Endothelial cell of umbilical vein (primary cell): ENCODE measurements around the gene CXCR6. TPM values are rescaled to one million over a fixed set of nuclear protein-coding genes. Genes with fewer than 3 reads are reported as not detected.

Experiments used
- BruUV-seq: library from RNA; stranded (reverse); fragments of 400-500 nt; replicated peaks from 2 replicates; lab custom pipeline; 2021; lab: Mats Ljungman, UMichigan
- CTCF ChIA-PET: fragments of 300-600, 350-600 bp; sonication (Branson Sonifier 250); formaldehyde crosslinking; loops from one replicate; lab custom pipeline; 2021; ENCODE audit warnings: antibody characterized with exemption, inconsistent platforms; lab: Charles Lee
- POLR2A ChIA-PET: fragments of 300-600, 350-600 bp; sonication (Branson Sonifier 250); formaldehyde crosslinking; loops from one replicate; lab custom pipeline; 2021; ENCODE audit warnings: antibody characterized with exemption, inconsistent platforms; lab: Charles Lee
- DNase-seq: peaks from one replicate; pipeline ENCODE4 v3.0.0-alpha.2; 2011; ENCODE audit warnings: low read depth, low spot score
- FAIRE-seq: peaks from 2 replicates; lab custom pipeline; 2011; peaks lifted over from hg19 to GRCh38; lab: Jason Lieb, UNC
- H2AFZ ChIP-seq: 2 replicates; pipeline ENCODE4 v1.6.0; 2012; ENCODE audit warnings: low read depth, low read length, control low read depth, inconsistent platforms
- H3K27ac ChIP-seq: 2 replicates; pipeline ENCODE4 v1.5.1; 2011; ENCODE audit warnings: low read depth, mild to moderate bottlenecking, control low read depth, low read length, moderate library complexity; ENCODE audit not compliant: insufficient read depth
- H3K27me3 ChIP-seq, 2 experiments: 2 replicates each; pipeline versions ENCODE4 v1.6.0 to v1.6.1; 2011; ENCODE audit warnings: low read length in 2 of 2, mixed read lengths in 1 of 2; ENCODE audit not compliant: control insufficient read depth in 2 of 2, insufficient read depth in 2 of 2
- H3K36me3 ChIP-seq, 2 experiments: 2 replicates in 1 of 2; 3 replicates in 1 of 2; pipeline ENCODE4 v1.5.1; 2011; ENCODE audit warnings: low read length in 2 of 2, mild to moderate bottlenecking in 1 of 2, moderate library complexity in 1 of 2; ENCODE audit not compliant: control insufficient read depth in 2 of 2, insufficient read depth in 2 of 2; ENCODE audit errors: extremely low read depth in 1 of 2
- H3K4me1 ChIP-seq: 3 replicates; pipeline ENCODE4 v1.5.1; 2011; ENCODE audit warnings: mild to moderate bottlenecking, low read length; ENCODE audit not compliant: control insufficient read depth, insufficient read depth; ENCODE audit errors: extremely low read depth
- H3K4me2 ChIP-seq: 2 replicates; pipeline ENCODE4 v1.6.1; 2011; ENCODE audit warnings: low read length, control low read depth, mixed read lengths; ENCODE audit not compliant: insufficient read depth
- H3K4me3 ChIP-seq, 3 experiments: fragments of 200-600 bp in 1 of 3; sonication (generic), shearing (Covaris generic) in 1 of 3; replicated peaks in 1 of 3; 2 replicates each; pipeline ENCODE4 v1.5.1; 2011 to 2016; ENCODE audit warnings: control low read depth in 3 of 3, low read length in 3 of 3, mild to moderate bottlenecking in 2 of 3, inconsistent platforms in 1 of 3, low read depth in 1 of 3, moderate library complexity in 1 of 3; ENCODE audit not compliant: insufficient read depth in 1 of 3
- H3K79me2 ChIP-seq: 2 replicates; pipeline ENCODE4 v1.6.0; 2012; ENCODE audit warnings: low read length, inconsistent platforms; ENCODE audit not compliant: control insufficient read depth, insufficient read depth
- H3K9ac ChIP-seq: replicated peaks from 2 replicates; pipeline ENCODE3; 2011; ENCODE audit warnings: low read length, control low read depth; ENCODE audit not compliant: insufficient read depth; ENCODE audit errors: extremely low read depth
- H3K9me1 ChIP-seq: replicated peaks from 3 replicates; pipeline ENCODE4 v1.6.0; 2011; ENCODE audit warnings: mild to moderate bottlenecking, low read length; ENCODE audit not compliant: control insufficient read depth, insufficient read depth; ENCODE audit errors: extremely low read depth
- H3K9me3 ChIP-seq: replicated peaks from 2 replicates; pipeline ENCODE4 v1.5.1; 2012; ENCODE audit warnings: low read length, inconsistent platforms; ENCODE audit not compliant: control insufficient read depth, insufficient read depth
- H4K20me1 ChIP-seq: replicated peaks from 2 replicates; pipeline ENCODE3; 2011; ENCODE audit warnings: mild to moderate bottlenecking, low read length; ENCODE audit not compliant: control insufficient read depth, insufficient read depth; ENCODE audit errors: extremely low read depth
- EZH2 ChIP-seq: IDR thresholded peaks from 2 replicates; pipeline ENCODE4 v1.6.1; 2012; ENCODE audit warnings: borderline replicate concordance, low read depth, mild to moderate bottlenecking, moderate library complexity, low read length, inconsistent platforms; ENCODE audit not compliant: severe bottlenecking
- FOS ChIP-seq: IDR thresholded peaks from 2 replicates; pipeline ENCODE4 v1.6.1; 2011; ENCODE audit warnings: mild to moderate bottlenecking, low read length, moderate library complexity, borderline replicate concordance; ENCODE audit not compliant: insufficient read depth
- GATA2 ChIP-seq: IDR thresholded peaks from 2 replicates; pipeline ENCODE4 v1.7.0; 2011; ENCODE audit warnings: low read depth, mild to moderate bottlenecking, moderate library complexity, mixed read lengths, low read length; ENCODE audit not compliant: insufficient read length, insufficient read depth
- JUN ChIP-seq: IDR thresholded peaks from 2 replicates; pipeline ENCODE4 v1.6.1; 2011; ENCODE audit warnings: borderline replicate concordance, low read depth; ENCODE audit not compliant: insufficient read length, insufficient read depth
- MYC ChIP-seq: IDR thresholded peaks from one replicate; pipeline ENCODE4 v1.6.1; 2011; ENCODE audit warnings: mild to moderate bottlenecking, low read depth, low read length
- POLR2A ChIP-seq: IDR thresholded peaks from 2 replicates; pipeline ENCODE4 v1.6.1; 2012; ENCODE audit warnings: low read depth, mild to moderate bottlenecking, control low read depth, low read length
- POLR2AphosphoS5 ChIP-seq: IDR thresholded peaks from 2 replicates; pipeline ENCODE4 v1.6.1; 2012; ENCODE audit warnings: low read depth, mild to moderate bottlenecking, control low read depth, low read length, moderate library complexity; ENCODE audit not compliant: insufficient read depth
- dilution Hi-C: fragments of 300-500 bp; cut with MboI; formaldehyde crosslinking; loops from one replicate; pipeline ENCODE4 v1.15.0; 2019; ENCODE audit warnings: low sequenced_read_pairs; ENCODE audit not compliant: extremely low pct_ligation_motif_present
- intact Hi-C: fragments of 100-400 bp; cut with micrococcal nuclease; formaldehyde crosslinking; loops from one replicate; pipeline ENCODE4 v1.10.0; 2022
- polyA plus RNA-seq, 4 experiments: library from polyadenylated mRNA; depleted of rRNA in 3 of 4; stranded (reverse) in 3 of 4; unstranded in 1 of 4; fragments of >200 nt; gene quantifications; 2 replicates each; pipeline versions ENCODE4 v1.2.1 to v1.2.3, GENCODE V29; 2011 to 2012; ENCODE audit warnings: missing spikeins in 1 of 4
- total RNA-seq: library from RNA; stranded (reverse); gene quantifications from 2 replicates; pipeline ENCODE4 v1.2.3, GENCODE V29; 2021
- TF ChIP-seq, protein P1 (sequence below): IDR thresholded peaks from 2 replicates; pipeline ENCODE4 v1.6.1; 2011; ENCODE audit not compliant: insufficient read depth, insufficient read length
- TF ChIP-seq, protein P2 (sequence below), 2 donors: IDR thresholded peaks; 1 replicate in 1 of 2; 2 replicates in 1 of 2; pipeline ENCODE4 v1.5.1; 2011; ENCODE audit warnings: low read length in 2 of 2, mild to moderate bottlenecking in 2 of 2, moderate library complexity in 2 of 2, control low read depth in 1 of 2, inconsistent platforms in 1 of 2, low read depth in 1 of 2; ENCODE audit not compliant: insufficient read depth in 1 of 2; ENCODE audit errors: extremely low read depth in 1 of 2

The CXCR6 gene
- total and polyA plus RNA-seq, 2 donors (not counting 3 experiments of a cell fraction or from before 2014, with no cell fraction given): not detected

DNA sequence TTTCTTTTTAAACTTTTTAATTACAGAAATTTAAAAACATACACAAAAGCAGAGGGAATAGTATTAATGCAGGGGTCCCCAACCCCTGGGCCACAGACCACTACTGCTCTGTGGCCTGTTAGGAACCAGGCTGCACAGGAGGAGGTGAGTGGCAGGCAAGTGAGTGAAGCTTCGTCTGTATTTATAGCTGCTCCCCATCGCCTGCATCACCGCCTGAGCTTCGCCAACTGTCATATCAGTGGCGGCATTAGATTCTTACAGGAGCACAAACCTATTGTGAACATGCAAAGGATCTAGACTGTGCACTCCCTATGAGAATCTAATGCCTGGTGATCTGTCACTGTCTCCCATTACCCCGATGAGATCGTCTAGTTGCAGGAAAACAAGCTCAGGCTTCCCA, 34.5 kb upstream of the CXCR6 start:
- dilution Hi-C loops (no loop called here), intact Hi-C loops (loop anchor here (5.0 kb wide), 1 partner anchor 396 kb away; no protein-coding TSS in a partner anchor)

DNA sequence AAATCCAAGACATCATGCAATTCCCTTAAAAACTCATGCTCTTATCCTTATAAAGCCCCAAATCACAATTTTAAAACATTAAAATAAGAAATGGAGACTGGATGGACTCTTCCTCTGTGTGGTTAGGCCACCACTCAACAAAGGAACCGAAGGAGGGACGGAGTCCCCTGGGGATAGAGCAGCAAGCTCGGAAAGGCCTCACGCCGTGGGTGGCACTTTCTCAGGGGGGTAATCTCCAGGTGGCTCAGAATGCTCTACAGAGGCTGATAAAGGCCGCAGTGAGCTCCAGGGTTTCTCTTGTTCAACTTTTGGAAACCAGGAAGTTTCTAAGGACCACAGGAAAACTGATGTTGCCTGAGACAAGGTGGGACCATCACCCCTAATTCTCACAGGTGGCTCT, 33.7 kb upstream of the CXCR6 start:
- dilution Hi-C loops: no loop called here
- no peak for TF ChIP-seq GATA2
- TF ChIP-seq, protein P1, sequence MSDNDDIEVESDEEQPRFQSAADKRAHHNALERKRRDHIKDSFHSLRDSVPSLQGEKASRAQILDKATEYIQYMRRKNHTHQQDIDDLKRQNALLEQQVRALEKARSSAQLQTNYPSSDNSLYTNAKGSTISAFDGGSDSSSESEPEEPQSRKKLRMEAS: no peak
- TF ChIP-seq, protein P2, sequence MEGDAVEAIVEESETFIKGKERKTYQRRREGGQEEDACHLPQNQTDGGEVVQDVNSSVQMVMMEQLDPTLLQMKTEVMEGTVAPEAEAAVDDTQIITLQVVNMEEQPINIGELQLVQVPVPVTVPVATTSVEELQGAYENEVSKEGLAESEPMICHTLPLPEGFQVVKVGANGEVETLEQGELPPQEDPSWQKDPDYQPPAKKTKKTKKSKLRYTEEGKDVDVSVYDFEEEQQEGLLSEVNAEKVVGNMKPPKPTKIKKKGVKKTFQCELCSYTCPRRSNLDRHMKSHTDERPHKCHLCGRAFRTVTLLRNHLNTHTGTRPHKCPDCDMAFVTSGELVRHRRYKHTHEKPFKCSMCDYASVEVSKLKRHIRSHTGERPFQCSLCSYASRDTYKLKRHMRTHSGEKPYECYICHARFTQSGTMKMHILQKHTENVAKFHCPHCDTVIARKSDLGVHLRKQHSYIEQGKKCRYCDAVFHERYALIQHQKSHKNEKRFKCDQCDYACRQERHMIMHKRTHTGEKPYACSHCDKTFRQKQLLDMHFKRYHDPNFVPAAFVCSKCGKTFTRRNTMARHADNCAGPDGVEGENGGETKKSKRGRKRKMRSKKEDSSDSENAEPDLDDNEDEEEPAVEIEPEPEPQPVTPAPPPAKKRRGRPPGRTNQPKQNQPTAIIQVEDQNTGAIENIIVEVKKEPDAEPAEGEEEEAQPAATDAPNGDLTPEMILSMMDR (IDR thresholded peaks at IDR 0.05; ENCODE audit: extremely low read depth in 1 of 2, insufficient read depth in 1 of 2, low read depth in 1 of 2, low read length in 2 of 2): no peak
- no peak for TF ChIP-seq FOS
- no peak for TF ChIP-seq MYC
- TF ChIP-seq JUN: no peak
- TF ChIP-seq EZH2: no peak
- TF ChIP-seq POLR2A: no peak
- no peak for TF ChIP-seq POLR2AphosphoS5
- DNase-seq: no peak
- Histone ChIP-seq H3K9me3 (no peaks in the 10 kb centered on the region), H3K9ac (no peak overlapping the region), H3K4me2 (no peak overlapping the region), H3K9me1 (no peaks in the 10 kb centered on the region), H3K27me3 (no peaks in the 10 kb centered on the region), H4K20me1 (no peaks in the 10 kb centered on the region), H3K36me3 (no peaks in the 10 kb centered on the region), H3K4me3 (no peak overlapping the region), H3K79me2 (no peaks in the 10 kb centered on the region), H3K27ac (no peak overlapping the region), H3K4me1 (no peaks in the 10 kb centered on the region), H2AFZ (no peak overlapping the region)
- CTCF ChIA-PET: interaction anchor here (3.5 kb wide), 1 partner anchor 148 kb away, joined by 22 read pairs; no protein-coding TSS in a partner anchor
- FAIRE-seq: no peak
- POLR2A ChIA-PET: no interaction called here
- BruUV-seq: no TSS peak
- intact Hi-C loops: loop anchor here (5.0 kb wide), 1 partner anchor 397 kb away; no protein-coding TSS in a partner anchor

More for the DNA sequence above, 34.5 kb upstream of the CXCR6 start:
- no TSS peak for BruUV-seq
- Histone ChIP-seq H3K4me3 (no peak overlapping the region), H3K4me2 (no peak overlapping the region), H4K20me1 (no peaks in the 10 kb centered on the region), H3K36me3 (no peaks in the 10 kb centered on the region), H3K27ac (no peak overlapping the region), H3K9ac (no peak overlapping the region), H3K79me2 (no peaks in the 10 kb centered on the region), H3K9me1 (no peaks in the 10 kb centered on the region), H2AFZ (no peak overlapping the region), H3K9me3 (no peaks in the 10 kb centered on the region), H3K4me1 (no peaks in the 10 kb centered on the region), H3K27me3 (no peaks in the 10 kb centered on the region)
- no peak for TF ChIP-seq FOS
- TF ChIP-seq, protein P2 (IDR thresholded peaks at IDR 0.05; ENCODE audit: extremely low read depth in 1 of 2, insufficient read depth in 1 of 2, low read depth in 1 of 2, low read length in 2 of 2): no peak
- no peak for TF ChIP-seq JUN
- TF ChIP-seq EZH2: no peak
- TF ChIP-seq POLR2A: no peak
- TF ChIP-seq POLR2AphosphoS5: no peak
- POLR2A ChIA-PET: no interaction called here
- no peak for DNase-seq
- FAIRE-seq: no peak
- CTCF ChIA-PET: interaction anchor here (1.0 to 3.5 kb wide), 2 partner anchors 30 to 147 kb away, joined by 4 to 22 read pairs; no protein-coding TSS in a partner anchor
